Lower leg skin (tissue), 4 donors: Measurements from ENCODE around the gene RTN3. TPM values are rescaled to one million over a fixed set of nuclear protein-coding genes. Genes with fewer than 3 reads are reported as not detected.
A peak's percentile ranks its signal among the peaks of the same experiment; 100 is the strongest.

Experiments
- DNase-seq, 2 donors: peaks; one replicate each; pipeline ENCODE4 v3.0.0-alpha.2; 2019; ENCODE audit warnings: low spot score in 2 of 2
- H3K4me3 ChIP-seq: fragments of 200-600 bp; sonication (generic); 2 replicates; pipeline ENCODE4 v1.5.1; 2017; ENCODE audit warnings: mild to moderate bottlenecking, low read depth; ENCODE audit not compliant: poor library complexity, severe bottlenecking
- CTCF ChIP-seq, 3 donors: fragments of 450-650 bp; IDR thresholded peaks; one replicate each; pipeline ENCODE4 v1.5.1; 2016; ENCODE audit warnings: antibody characterized with exemption in 3 of 3, mild to moderate bottlenecking in 3 of 3, moderate library complexity in 2 of 3
- POLR2A ChIP-seq, 2 donors: fragments of 450-650 bp; IDR thresholded peaks; one replicate each; pipeline ENCODE4 v1.6.1; 2016 to 2017; ENCODE audit warnings: antibody characterized with exemption in 2 of 2, mild to moderate bottlenecking in 1 of 2, moderate library complexity in 1 of 2
- WGBS, 2 donors: methylation state at CpG; one replicate each; pipeline ENCODE4 v1.1.5; 2018; 5-methylcytosine and 5-hydroxymethylcytosine counted together
- intact Hi-C: fragments of 100-400 bp; cut with DNase I; formaldehyde crosslinking; loops from one replicate; pipeline ENCODE4 v1.15.0; 2023; ENCODE audit warnings: low total_unique reads
- total RNA-seq, 4 donors: library from RNA; depleted of rRNA; stranded (reverse); fragments of >200 nt; gene quantifications; one replicate each; pipeline ENCODE4 v1.1.0, GENCODE V29; 2016

RTN3 gene
- total RNA-seq, 4 donors from 2014 or later = 124 to 192 (median 148) TPM

DNA sequence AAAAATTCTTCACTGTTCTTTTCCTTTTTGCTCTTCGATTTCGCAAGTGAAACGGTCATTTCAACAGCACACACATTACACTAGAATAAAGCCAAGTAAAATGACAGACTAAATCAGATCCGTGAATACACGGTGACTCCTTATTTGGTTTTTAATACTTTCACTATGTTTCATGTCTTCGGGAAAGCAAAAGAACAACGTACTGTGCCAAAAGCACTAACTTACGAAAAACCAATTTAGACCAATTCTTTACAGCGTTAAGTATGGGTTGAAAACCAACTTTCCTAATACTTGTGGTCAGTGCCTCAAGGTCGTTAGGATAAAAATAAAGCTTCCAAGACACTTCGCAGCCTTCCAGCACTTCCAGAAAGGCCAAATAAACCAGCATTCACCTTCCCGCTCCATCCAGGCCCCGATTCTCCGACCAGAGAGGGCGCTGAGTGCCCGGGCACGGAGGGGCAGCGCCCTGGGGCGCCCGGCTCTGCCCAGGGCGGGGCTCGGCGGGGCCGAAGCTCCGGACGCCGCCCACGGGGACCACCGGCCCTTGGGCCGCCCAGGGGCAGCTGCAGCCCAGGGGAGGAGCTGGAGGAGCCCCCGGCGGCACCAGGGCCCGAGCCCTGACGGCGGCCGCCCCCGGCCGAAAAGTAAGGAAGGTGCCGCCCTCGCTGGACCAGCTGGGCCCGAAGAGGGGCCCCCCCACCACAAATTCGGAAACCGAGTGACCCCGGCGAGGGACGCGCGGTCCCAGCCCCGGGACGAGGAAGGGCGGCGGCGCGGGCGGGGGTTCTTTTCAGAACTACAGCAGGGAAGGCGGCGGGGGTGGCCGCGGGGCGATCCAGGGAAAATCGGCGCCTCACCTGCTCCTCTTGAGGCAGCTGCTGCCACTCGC lies 10.6 kb upstream of the RTN3 start:
- DNase-seq = peak; percentile 37 to 88
- 0% methylated on average over 50 to 61 of the region's 63 CpGs for WGBS, 2 donors
- peak overlapping the region; percentile 85 for H3K4me3 ChIP-seq
- TF ChIP-seq CTCF (IDR thresholded peaks at IDR 0.05) (no peak), POLR2A (IDR thresholded peaks at IDR 0.05) (no peak)
- intact Hi-C loops = no loop called here

GRCh38 chr11:63671322-63672155 lies 9.8 kb upstream of the RTN3 start, which contains the start of gene ATL3:
ATL3 (minus strand) TSS chr11:63671376; CDS start chr11:63671335, 41 bp downstream.
- 10 to 37% methylated on average over 18 to 69 of the region's 69 CpGs for WGBS, 2 donors
- DNase-seq = peak; percentile 97 to 100
- intact Hi-C loops = no loop called here
- no peak for TF ChIP-seq POLR2A (IDR thresholded peaks at IDR 0.05)
- TF ChIP-seq CTCF (IDR thresholded peaks at IDR 0.05) = no peak
- peak within 1 kb of the TSS; percentile 85 for H3K4me3 ChIP-seq

DNA sequence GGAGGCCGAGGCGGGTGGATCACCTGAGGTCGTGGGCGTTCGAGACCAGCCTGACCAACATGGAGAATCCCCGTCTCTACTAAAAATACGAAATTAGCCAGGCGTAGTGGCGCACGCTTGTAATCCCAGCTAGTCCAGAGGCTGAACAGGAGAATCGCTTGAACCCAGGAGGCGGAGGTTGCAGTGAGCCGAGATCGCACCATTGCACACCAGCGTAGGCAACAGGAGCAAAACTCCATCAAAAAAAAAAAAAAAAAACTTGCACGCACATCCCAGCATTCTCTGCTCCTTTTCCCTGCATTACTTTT lies 9.2 kb upstream of the RTN3 start:
- no peak for DNase-seq
- no peak overlapping the region for H3K4me3 ChIP-seq
- TF ChIP-seq POLR2A (IDR thresholded peaks at IDR 0.05) (no peak), CTCF (IDR thresholded peaks at IDR 0.05) (no peak)
- intact Hi-C loops = no loop called here
- 99% methylated on average over 16 of the region's 16 CpGs for WGBS, 2 donors

DNA sequence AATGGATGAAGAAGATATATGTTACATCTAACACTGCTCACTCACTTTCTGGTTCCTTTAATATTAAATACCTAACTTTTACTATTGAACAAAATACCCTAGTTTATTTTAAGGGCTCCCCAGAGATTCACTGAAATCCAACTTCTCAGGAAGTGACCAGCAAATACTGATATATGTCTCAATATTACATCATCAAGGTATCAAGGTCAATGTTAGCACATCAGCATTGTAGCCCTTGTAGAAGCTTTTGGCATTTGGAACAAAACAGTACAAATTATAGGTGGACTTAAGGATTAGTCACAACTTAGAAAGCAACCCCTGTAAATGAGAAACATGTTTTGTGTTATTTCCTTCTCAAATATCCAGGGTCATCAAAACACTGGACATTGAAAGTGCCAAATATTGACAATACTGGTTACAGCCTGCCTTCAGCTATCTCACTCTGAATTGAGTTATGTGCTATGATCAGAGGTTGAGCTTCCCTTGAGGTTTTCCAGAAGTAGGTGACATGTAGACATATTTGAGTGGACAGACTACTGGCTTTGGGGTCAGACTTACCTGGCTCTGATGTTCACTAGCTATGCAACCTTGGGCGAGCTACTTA lies 8.3 kb upstream of the RTN3 start:
- DNase-seq = no peak
- WGBS, 2 donors = 77 to 85% methylated on average over 1 of the region's 1 CpG
- H3K4me3 ChIP-seq = no peak overlapping the region
- TF ChIP-seq POLR2A (IDR thresholded peaks at IDR 0.05) (no peak), CTCF (IDR thresholded peaks at IDR 0.05) (no peak)
- intact Hi-C loops = no loop called here

GRCh38 chr11:63673579-63673978 lies 7.7 kb upstream of the RTN3 start:
- TF ChIP-seq CTCF (IDR thresholded peaks at IDR 0.05) (no peak), POLR2A (IDR thresholded peaks at IDR 0.05) (no peak)
- WGBS, 2 donors = 61 to 63% methylated on average over 4 of the region's 4 CpGs
- no peak for DNase-seq
- intact Hi-C loops = no loop called here
- H3K4me3 ChIP-seq = no peak overlapping the region
